Neural cell (in vitro differentiated cells): ENCODE results near the gene KNL1. TPM values are rescaled to one million over a fixed set of nuclear protein-coding genes. Genes with fewer than 3 reads are reported as not detected.

Experiments used
- H2AFZ ChIP-seq: fragments of 200-600, 300-800 bp; sonication (generic), shearing (Covaris generic); 2 replicates; pipeline ENCODE4 v1.6.0; 2014; ENCODE audit warnings: low read depth, mild to moderate bottlenecking, antibody characterized with exemption, low read length, moderate library complexity
- H3F3A ChIP-seq: fragments of 200-600 bp; shearing (Covaris generic); 2 replicates; pipeline ENCODE4 v1.6.1; 2016; ENCODE audit warnings: mild to moderate bottlenecking, moderate library complexity, mixed read lengths, antibody characterized with exemption, low read length; ENCODE audit not compliant: insufficient read depth, poor library complexity, severe bottlenecking
- H3K27ac ChIP-seq: fragments of 200-600, 300-800 bp; sonication (generic), shearing (Covaris generic); 2 replicates; pipeline ENCODE4 v1.5.1; 2014; ENCODE audit warnings: mild to moderate bottlenecking, low read length, moderate library complexity
- H3K27me3 ChIP-seq: fragments of 300-800, 200-600 bp; sonication (generic), shearing (Covaris generic); 2 replicates; pipeline ENCODE4 v1.6.0; 2014; ENCODE audit warnings: mild to moderate bottlenecking, low read depth, low read length, moderate library complexity; ENCODE audit not compliant: insufficient read depth
- H3K36me3 ChIP-seq: fragments of 300-800, 200-600 bp; sonication (generic), shearing (Covaris generic); 2 replicates; pipeline ENCODE4 v1.5.1; 2014; ENCODE audit warnings: mild to moderate bottlenecking, antibody characterized with exemption, low read length, moderate library complexity; ENCODE audit not compliant: insufficient read depth
- H3K4me2 ChIP-seq: fragments of 300-800, 200-600 bp; sonication (generic), shearing (Covaris generic); 2 replicates; pipeline ENCODE4 v1.6.0; 2014; ENCODE audit warnings: mild to moderate bottlenecking, low read length
- H3K4me3 ChIP-seq: fragments of 300-800, 200-600 bp; sonication (generic), shearing (Covaris generic); 2 replicates; pipeline ENCODE4 v1.5.1; 2014; ENCODE audit warnings: mild to moderate bottlenecking, low read length, moderate library complexity
- H3K79me2 ChIP-seq: fragments of 200-600 bp; shearing (Covaris generic); replicated peaks from 2 replicates; pipeline ENCODE4 v1.6.0; 2014; ENCODE audit warnings: mild to moderate bottlenecking, low read length, moderate library complexity; ENCODE audit not compliant: insufficient read depth
- H3K9ac ChIP-seq: fragments of 300-800, 200-600 bp; sonication (generic), shearing (Covaris generic); 2 replicates; pipeline ENCODE4 v1.6.1; 2016; ENCODE audit warnings: mild to moderate bottlenecking, low read length, mixed read lengths
- H3K9me2 ChIP-seq: fragments of 200-600 bp; shearing (Covaris generic); 2 replicates; pipeline ENCODE4 v1.6.1; 2016; ENCODE audit warnings: mild to moderate bottlenecking, low read length, mixed read lengths; ENCODE audit not compliant: insufficient read depth
- H3K9me3 ChIP-seq: fragments of 200-600, 300-800 bp; sonication (generic), shearing (Covaris generic); 2 replicates; pipeline ENCODE4 v1.6.1; 2016; ENCODE audit warnings: mild to moderate bottlenecking, mixed run types, low read length, moderate library complexity, mixed read lengths
- H4K20me1 ChIP-seq: fragments of 200-600 bp; shearing (Covaris generic); 2 replicates; pipeline ENCODE4 v1.6.1; 2016; ENCODE audit warnings: mild to moderate bottlenecking, mixed run types; ENCODE audit not compliant: insufficient read depth
- CTCF ChIP-seq: fragments of 450-650 bp; IDR thresholded peaks from 2 replicates; pipeline ENCODE4 v1.5.1; 2014; ENCODE audit warnings: antibody characterized with exemption, mild to moderate bottlenecking, moderate library complexity; ENCODE audit not compliant: poor library complexity, severe bottlenecking
- EP300 ChIP-seq: fragments of 450-650 bp; conservative IDR thresholded peaks from 2 replicates; pipeline ENCODE4 v1.6.1; 2014; ENCODE audit warnings: antibody characterized with exemption, mild to moderate bottlenecking, moderate library complexity; ENCODE audit not compliant: poor library complexity, severe bottlenecking
- EZH2 ChIP-seq: fragments of 200-600, 300-800 bp; shearing (Covaris generic), sonication (generic); IDR thresholded peaks from 2 replicates; pipeline ENCODE4 v1.6.1; 2014; ENCODE audit warnings: antibody characterized with exemption, low read length, borderline replicate concordance, mild to moderate bottlenecking; ENCODE audit not compliant: insufficient read depth, poor library complexity, severe bottlenecking
- MXI1 ChIP-seq: fragments of 450-650 bp; conservative IDR thresholded peaks from 2 replicates; pipeline ENCODE4 v1.6.1; 2014; ENCODE audit warnings: antibody characterized with exemption, mild to moderate bottlenecking; ENCODE audit not compliant: poor library complexity, severe bottlenecking
- POLR2AphosphoS5 ChIP-seq: IDR thresholded peaks from 2 replicates; pipeline ENCODE4 v1.6.1; 2012
- RAD21 ChIP-seq: fragments of 450-650 bp; conservative IDR thresholded peaks from 2 replicates; pipeline ENCODE4 v1.6.1; 2014; ENCODE audit warnings: antibody characterized with exemption, mild to moderate bottlenecking, moderate library complexity
- REST ChIP-seq: IDR thresholded peaks from 2 replicates; pipeline ENCODE4 v1.6.1; 2012; ENCODE audit warnings: borderline replicate concordance
- SMC3 ChIP-seq: fragments of 450-650 bp; conservative IDR thresholded peaks from 2 replicates; pipeline ENCODE4 v1.6.1; 2014; ENCODE audit warnings: antibody characterized with exemption, mild to moderate bottlenecking, moderate library complexity; ENCODE audit not compliant: poor library complexity
- TAF1 ChIP-seq: IDR thresholded peaks from 2 replicates; pipeline ENCODE4 v1.6.1; 2012; ENCODE audit warnings: low read depth
- polyA plus RNA-seq: library from polyadenylated mRNA; depleted of rRNA; stranded (reverse); fragments of >200 nt; gene quantifications from 2 replicates; pipeline ENCODE4 v1.2.3, GENCODE V29; 2014

Gene KNL1
- polyA plus RNA-seq, 1 donor from 2014 or later: 2.4 TPM

- Histone ChIP-seq H3F3A (peaks cover 4% of the 10 kb centered on the region), H3K27me3 (no peaks in the 10 kb centered on the region), H3K27ac (no peak overlapping the region), H2AFZ (no peak overlapping the region), H3K4me3 (peak overlapping the region; percentile 85), H3K36me3 (no peaks in the 10 kb centered on the region), H3K4me2 (no peak overlapping the region), H4K20me1 (no peaks in the 10 kb centered on the region), H3K9me3 (no peaks in the 10 kb centered on the region), H3K9ac (no peak overlapping the region), H3K79me2 (no peaks in the 10 kb centered on the region), H3K9me2 (no peaks in the 10 kb centered on the region)
- no peak for TF ChIP-seq TAF1
- no peak for TF ChIP-seq MXI1
- no peak for TF ChIP-seq EP300
- TF ChIP-seq RAD21: no peak
- TF ChIP-seq POLR2AphosphoS5: no peak
- no peak for TF ChIP-seq SMC3
- TF ChIP-seq CTCF: no peak
- no peak for TF ChIP-seq REST
- no peak for TF ChIP-seq EZH2
These were observed 884 bp upstream of the KNL1 start for GRCh38 chr15:40593165-40593564.

- no peak for TF ChIP-seq POLR2AphosphoS5
- TF ChIP-seq REST: no peak
- no peak for TF ChIP-seq TAF1
- TF ChIP-seq MXI1: no peak
- no peak for TF ChIP-seq EP300
- no peak for TF ChIP-seq SMC3
- TF ChIP-seq CTCF: no peak
- TF ChIP-seq EZH2: no peak
- TF ChIP-seq RAD21: no peak
- Histone ChIP-seq H3K9me2 (no peaks in the 10 kb centered on the region), H3K79me2 (no peaks in the 10 kb centered on the region), H3K4me2 (peak overlapping the region; percentile 89), H4K20me1 (no peaks in the 10 kb centered on the region), H3K4me3 (peak overlapping the region; percentile 85), H3K27me3 (no peaks in the 10 kb centered on the region), H3F3A (peaks cover 4% of the 10 kb centered on the region), H3K9me3 (no peaks in the 10 kb centered on the region), H3K9ac (peak overlapping the region; percentile 22), H3K36me3 (no peaks in the 10 kb centered on the region), H3K27ac (no peak overlapping the region), H2AFZ (peak overlapping the region; percentile 15)
These were observed 384 bp downstream of the KNL1 start for GRCh38 chr15:40594429-40594836.
